HG03108 (cell line): Measurements from ENCODE around the gene TOR2A.
A peak's percentile ranks its signal among the peaks of the same experiment; 100 is the strongest.

ENCODE experiments used
- ATAC-seq: cut with Tn5 transposase; IDR thresholded peaks from one replicate; pipeline ENCODE4 v1.9.1; 2021; ENCODE audit warnings: moderate library complexity; ENCODE audit not compliant: unreplicated experiment

TOR2A gene

DNA sequence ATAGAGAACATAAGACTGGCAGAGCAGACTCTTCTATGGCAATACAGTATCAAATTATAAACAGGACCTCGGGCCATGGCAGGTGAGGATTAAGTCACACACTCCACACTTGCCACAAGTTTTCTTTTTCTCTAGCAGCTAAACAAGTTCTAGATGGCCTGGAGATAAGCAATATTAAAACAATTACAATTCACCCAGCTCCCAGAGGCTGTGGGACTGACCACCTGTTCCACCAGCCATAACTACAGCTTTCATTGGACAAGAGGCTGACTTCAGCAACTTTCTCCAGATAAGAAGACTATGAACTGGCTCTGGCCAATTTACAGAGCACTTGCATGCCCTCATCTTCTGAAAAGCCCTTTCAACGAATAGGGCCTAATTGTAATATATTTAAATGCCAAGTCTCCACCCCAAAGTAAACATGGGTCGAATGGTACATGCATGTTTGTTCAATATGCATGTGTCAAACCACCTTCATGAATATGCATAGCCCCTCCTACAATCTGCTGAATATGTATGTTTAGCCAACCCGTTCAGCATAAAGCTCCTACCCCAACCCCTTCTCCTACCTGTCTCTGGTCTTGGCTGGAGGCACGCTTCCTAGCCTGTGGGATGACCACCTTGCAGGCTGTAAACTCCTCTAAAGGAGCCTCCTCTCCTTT, 34.4 kb downstream of the TOR2A start:
- ATAC-seq, result no peak

DNA sequence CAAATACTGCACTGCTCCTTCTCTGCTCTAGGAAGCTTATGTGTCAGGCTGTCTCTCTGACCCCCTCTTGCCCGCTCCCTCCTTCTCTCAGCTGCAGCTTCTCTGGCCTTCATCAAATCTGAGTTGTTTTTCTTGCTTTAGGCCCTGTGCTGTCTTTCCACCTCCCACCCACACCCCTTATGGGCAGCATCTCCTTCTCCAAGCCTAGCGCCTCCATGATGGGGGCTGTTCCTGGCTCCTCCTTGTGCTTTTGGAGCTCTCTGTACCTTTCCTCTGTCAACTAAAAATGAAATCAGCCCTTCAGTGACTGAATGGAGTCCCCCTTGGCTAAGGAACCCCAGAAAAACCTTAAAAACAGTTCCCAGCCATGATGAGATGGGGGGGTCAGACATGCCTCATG, 35.0 kb downstream of the TOR2A start:
- ATAC-seq, result no peak

GRCh38 chr9:127698985-127699670, 36.0 kb downstream of the TOR2A start:
- peak; percentile 88 for ATAC-seq

GRCh38 chr9:127698386-127698785, 36.7 kb downstream of the TOR2A start:
- no peak for ATAC-seq

DNA sequence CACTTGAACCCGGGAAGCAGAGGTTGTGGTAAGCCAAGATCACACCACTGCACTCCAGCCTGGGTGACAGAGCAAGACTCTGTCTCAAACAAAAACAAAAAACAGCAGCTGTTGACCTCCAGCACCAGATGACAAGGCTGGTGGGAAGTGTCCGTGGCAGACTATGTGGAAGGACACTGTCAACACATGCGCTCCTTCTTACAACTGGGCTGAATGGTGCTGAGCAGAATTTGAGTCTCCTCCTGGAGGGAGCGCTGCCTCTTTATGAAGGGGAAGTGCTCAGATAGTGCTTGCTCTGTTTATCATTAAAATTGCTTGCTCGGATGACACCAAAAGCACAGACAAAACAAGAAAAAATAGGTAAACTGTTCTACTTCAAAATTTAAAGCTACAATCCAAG, 37.5 kb downstream of the TOR2A start:
- no peak for ATAC-seq

GRCh38 chr9:127694890-127695720, 40.0 kb downstream of the TOR2A start:
- no peak for ATAC-seq

- ATAC-seq, result no peak
Measured at GRCh38 chr9:127693697-127694096, 41.4 kb downstream of the TOR2A start.

DNA sequence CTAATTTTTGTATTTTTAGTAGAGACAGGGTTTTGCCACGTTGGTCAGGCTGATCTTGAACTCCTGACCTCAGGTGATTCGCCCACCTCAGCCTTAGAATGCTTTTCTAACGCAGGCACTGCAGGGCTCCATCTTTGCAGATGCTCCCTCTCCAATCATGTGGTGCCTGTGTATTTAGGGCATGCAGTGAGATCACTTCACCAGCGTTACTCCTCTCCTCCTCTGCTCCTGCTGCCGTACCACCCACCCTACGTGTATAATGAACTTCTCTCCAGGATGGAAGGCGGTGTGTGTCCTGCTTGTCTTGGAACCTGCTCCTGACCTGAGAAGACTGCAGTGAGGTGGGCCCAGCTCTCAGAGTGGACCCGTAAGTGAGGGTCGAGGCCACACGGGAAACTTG, 42.0 kb downstream of the TOR2A start:
- ATAC-seq, result no peak

DNA sequence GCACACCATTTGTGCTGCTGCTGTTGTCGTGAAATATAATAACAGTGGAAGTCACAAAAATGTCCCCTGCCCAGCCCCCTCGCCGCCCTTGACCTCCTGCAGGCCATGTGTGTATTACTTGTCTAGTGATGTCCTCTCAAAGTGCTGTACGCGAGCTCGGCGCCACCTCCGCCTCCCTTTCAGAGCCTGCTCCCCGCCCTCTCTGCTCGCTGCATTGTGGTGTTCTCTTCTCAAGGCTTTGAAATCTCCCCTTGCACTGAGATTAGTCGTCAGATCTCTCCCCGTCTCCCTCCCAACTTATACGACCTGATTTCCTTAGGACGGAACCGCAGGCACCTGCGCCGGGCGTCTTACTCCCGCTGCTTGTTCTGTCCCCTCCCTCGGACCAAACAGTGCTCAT, 43.0 kb downstream of the TOR2A start:
- ATAC-seq, result no peak

GRCh38 chr9:127690735-127691134, 44.4 kb downstream of the TOR2A start:
- no peak for ATAC-seq

GRCh38 chr9:127689329-127690000, 45.6 kb downstream of the TOR2A start:
- no peak for ATAC-seq

DNA sequence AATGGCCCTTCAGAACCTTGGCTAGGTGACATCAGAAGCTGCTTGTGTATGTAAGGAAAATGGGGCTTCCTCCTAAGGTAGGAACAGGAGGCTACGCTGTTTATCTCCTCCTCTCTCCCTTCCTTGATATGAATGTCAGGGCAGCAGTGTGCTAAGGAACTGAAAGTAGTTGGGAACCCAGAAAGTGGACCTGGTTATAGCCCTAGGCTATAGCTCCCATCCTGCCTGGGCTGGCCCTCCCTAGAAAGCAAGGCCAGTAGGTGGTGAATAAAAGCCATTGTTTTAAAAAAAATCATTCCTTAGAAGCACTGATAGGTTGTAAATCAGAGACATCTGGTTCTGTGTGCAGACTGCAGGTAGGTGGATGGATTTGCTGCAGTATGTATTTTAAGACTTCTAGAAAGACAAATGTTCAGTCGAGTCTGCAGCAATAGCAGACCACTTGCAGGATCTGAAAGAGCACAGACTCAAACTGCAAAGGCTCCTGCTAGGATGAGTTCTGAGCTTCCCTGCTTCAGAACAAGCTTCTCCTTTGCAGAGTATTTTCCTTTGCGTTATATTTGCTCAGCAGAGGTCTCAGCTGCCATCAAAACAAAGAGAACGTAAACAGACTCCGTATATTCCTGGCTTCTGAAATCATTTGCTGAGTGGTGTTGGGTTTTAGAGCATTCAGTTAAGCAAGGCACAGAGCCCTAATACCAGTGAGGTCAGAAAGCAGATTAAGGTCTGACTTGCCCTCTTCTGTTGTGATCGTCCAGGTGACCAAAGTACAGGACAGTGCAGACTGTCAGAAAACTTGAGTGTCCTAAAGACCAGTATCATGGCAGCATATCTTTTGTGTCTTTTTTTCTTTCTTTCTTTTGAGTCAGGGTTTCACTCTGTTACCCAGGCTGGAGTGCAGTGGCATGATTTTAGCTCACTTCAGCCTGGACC, 48.4 kb downstream of the TOR2A start:
- no peak for ATAC-seq

DNA sequence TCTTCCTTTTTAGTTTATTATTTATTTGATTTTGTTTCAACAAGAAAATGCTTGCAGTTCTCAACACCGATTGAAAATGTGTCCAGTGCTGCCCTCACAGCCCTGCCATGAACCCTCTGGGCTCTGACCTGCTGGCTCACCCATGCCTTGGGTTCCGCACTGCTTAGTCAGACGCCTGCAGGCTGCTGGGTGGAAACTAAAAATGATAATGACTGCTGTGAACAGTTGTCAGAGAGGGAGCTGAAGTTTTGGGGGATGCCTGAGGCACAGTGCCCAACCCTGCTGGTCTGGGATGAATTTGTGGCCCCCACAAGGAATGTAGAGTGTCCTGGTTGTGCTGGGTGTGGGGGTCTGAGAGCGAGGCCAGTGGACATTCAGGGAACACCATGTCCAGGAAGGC, 50.5 kb downstream of the TOR2A start:
- no peak for ATAC-seq

DNA sequence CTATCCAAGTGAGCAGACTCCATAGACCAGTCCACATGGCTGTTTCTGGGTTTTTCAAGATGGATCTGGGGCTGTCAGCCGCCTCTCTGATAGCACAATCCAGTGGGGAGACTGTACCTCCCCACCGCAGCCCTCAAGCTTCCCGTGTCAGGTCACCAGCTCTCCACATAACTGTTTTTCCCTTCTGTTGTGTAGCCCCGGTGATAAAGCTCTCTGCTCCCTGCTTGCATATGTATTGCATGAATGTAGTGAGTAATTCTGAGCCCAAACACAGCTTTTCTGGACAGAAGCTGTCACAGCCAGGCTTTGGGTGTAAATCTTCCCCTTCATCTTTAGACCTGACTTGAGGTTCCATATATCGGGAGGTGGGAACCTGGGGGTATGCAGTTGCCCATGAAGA, 51.4 kb downstream of the TOR2A start:
- ATAC-seq, result no peak

DNA sequence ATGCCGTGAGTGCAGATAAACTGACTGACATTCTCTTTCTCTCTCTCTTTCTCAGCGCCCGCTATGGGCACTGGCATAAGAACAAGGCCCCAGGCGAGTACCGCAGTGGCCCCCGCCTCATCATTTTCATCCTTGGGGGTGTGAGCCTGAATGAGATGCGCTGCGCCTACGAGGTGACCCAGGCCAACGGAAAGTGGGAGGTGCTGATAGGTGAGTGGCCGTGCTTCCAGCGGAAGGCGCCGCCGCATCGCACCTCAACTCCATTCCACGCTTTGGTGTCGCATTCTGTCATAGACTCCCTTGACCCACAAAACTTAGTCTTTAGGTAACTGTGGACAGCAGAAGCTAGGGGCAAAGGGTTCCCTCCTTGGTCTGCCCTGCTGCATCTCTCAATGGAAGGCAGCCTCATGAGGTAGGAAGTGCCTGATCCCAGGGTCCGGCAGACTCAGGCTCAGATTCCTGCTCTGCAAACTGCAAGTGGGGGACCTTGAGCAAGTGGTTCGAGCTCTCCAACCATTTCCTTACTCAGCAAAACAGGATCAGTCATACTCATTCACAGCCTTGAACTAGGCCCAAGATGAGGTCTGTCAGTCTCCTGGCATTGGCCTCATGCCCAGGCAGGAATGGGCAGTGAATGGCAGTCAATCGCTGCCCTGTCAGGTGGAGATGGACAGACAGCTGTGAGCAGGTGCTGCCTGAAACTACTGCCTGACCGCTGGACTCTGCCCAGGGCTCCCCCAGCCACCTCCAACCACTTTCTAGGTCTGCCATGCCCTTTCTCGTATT, 52.5 kb downstream of the TOR2A start:
- no peak for ATAC-seq
